AG09309 (cell line): Measurements from ENCODE around the gene EFNB1.

Source experiments
- DNase-seq: peaks from one replicate; pipeline ENCODE4 v3.0.0-alpha.2; 2010; ENCODE audit warnings: low read depth
- H3K4me3 ChIP-seq: 2 replicates; pipeline ENCODE4 v1.5.1; 2011; ENCODE audit warnings: mild to moderate bottlenecking, low read depth, low read length, moderate library complexity; ENCODE audit not compliant: control insufficient read depth
- CTCF ChIP-seq: IDR thresholded peaks from 2 replicates; pipeline ENCODE4 v1.5.1; 2011; ENCODE audit warnings: mild to moderate bottlenecking, low read depth, low read length, inconsistent platforms; ENCODE audit not compliant: insufficient read depth, control insufficient read depth; ENCODE audit errors: missing control alignments

Gene EFNB1

GRCh38 chrX:68881911-68882310, 53.1 kb downstream of the EFNB1 start:
- TF ChIP-seq CTCF, result no peak
- DNase-seq, result no peak
- no peak overlapping the region for H3K4me3 ChIP-seq

GRCh38 chrX:68883800-68884199, 55.0 kb downstream of the EFNB1 start:
- H3K4me3 ChIP-seq, result no peak overlapping the region
- no peak for TF ChIP-seq CTCF
- DNase-seq, result no peak

GRCh38 chrX:68889249-68889648, 60.4 kb downstream of the EFNB1 start:
- no peak for TF ChIP-seq CTCF
- DNase-seq, result no peak
- H3K4me3 ChIP-seq, result no peak overlapping the region
